A549 (cell line): ENCODE results near the gene PTPRA.

ENCODE experiments used
- BHLHE40 ChIP-seq: IDR thresholded peaks from 2 replicates; pipeline ENCODE4 v1.6.1; 2012; ENCODE audit warnings: low read depth, low read length, inconsistent platforms
- CTCF ChIP-seq: fragments of >200 bp; sonication (Bioruptor Twin); formaldehyde crosslinking; IDR thresholded peaks from 3 replicates; pipeline ENCODE4 v1.5.1; 2016
- EP300 ChIP-seq, 2 experiments: fragments of >200 bp; sonication (Bioruptor Twin); formaldehyde crosslinking; IDR thresholded peaks; 2 replicates in 1 of 2; 3 replicates in 1 of 2; pipeline ENCODE4 v1.6.1; 2016 to 2017
- KDM5A ChIP-seq: fragments of 200-600 bp; sonication (generic); IDR thresholded peaks from 2 replicates; pipeline ENCODE4 v1.6.1; 2016; ENCODE audit warnings: antibody characterized with exemption, mild to moderate bottlenecking
- MYC ChIP-seq: IDR thresholded peaks from 2 replicates; pipeline ENCODE4 v1.6.1; 2012; ENCODE audit warnings: mild to moderate bottlenecking, inconsistent platforms, low read length, improper control_type of control experiment, borderline replicate concordance
- NFE2L2 ChIP-seq: fragments of 150-350 bp; conservative IDR thresholded peaks from 2 replicates; pipeline ENCODE4 v1.6.1; 2014; ENCODE audit warnings: low read length
- POLR2A ChIP-seq: IDR thresholded peaks from 2 replicates; pipeline ENCODE4 v1.6.1; 2012; ENCODE audit warnings: mild to moderate bottlenecking, low read length
- RAD21 ChIP-seq, 2 experiments: fragments of >200 bp in 1 of 2; sonication (Bioruptor Twin) in 1 of 2; formaldehyde crosslinking in 1 of 2; IDR thresholded peaks in 1 of 2; conservative IDR thresholded peaks in 1 of 2; 2 replicates in 1 of 2; 3 replicates in 1 of 2; pipeline ENCODE4 v1.6.1; 2012 to 2018; ENCODE audit warnings: inconsistent platforms in 1 of 2
- SMC3 ChIP-seq: fragments of >200 bp; sonication (Bioruptor Twin); formaldehyde crosslinking; IDR thresholded peaks from 3 replicates; pipeline ENCODE4 v1.6.1; 2018; ENCODE audit warnings: inconsistent platforms
- ZFP36 ChIP-seq: fragments of 450-650 bp; IDR thresholded peaks from 2 replicates; pipeline ENCODE4 v1.6.1; 2014; ENCODE audit warnings: borderline replicate concordance; ENCODE audit not compliant: partially characterized antibody

GRCh38 chr20:2981646-2982045 lies 108.4 kb downstream of the PTPRA start:
- TF ChIP-seq ZFP36 (no peak), BHLHE40 (no peak), CTCF (no peak), NFE2L2 (no peak), RAD21 (conservative IDR thresholded peaks at IDR 0.05 in 1 of 2, IDR thresholded peaks at IDR 0.05 in 1 of 2) (no peak), SMC3 (no peak), MYC (no peak), EP300 (IDR thresholded peaks at IDR 0.05) (no peak), POLR2A (no peak), KDM5A (no peak)
